Stimulated activated CD4-positive, alpha-beta T cell treated with anti-CD3 and anti-CD28 coated beads, TNF-alpha, amount 100 ng/mL, for 24 hours (primary cell): ENCODE data around the gene HIVEP3.

Experiments used
- DNase-seq, 3 experiments: peaks; one replicate each; pipeline ENCODE4 v3.0.0-alpha.2; 2020; ENCODE audit warnings: low read depth in 3 of 3

The HIVEP3 gene

GRCh38 chr1:41668054-41668660 lies 250.6 kb downstream of the HIVEP3 start:
- DNase-seq = no peak

- DNase-seq = peak; percentile 38 to 75 (median 57)
Observed at GRCh38 chr1:41666981-41667631, 251.6 kb downstream of the HIVEP3 start.

GRCh38 chr1:41665962-41666917 lies 252.5 kb downstream of the HIVEP3 start:
- DNase-seq = no peak

GRCh38 chr1:41664861-41665640 lies 253.7 kb downstream of the HIVEP3 start:
- no peak for DNase-seq

- no peak for DNase-seq
Observed at GRCh38 chr1:41663671-41664400, 254.9 kb downstream of the HIVEP3 start.

- DNase-seq = no peak
Observed at GRCh38 chr1:41662765-41663437, 255.8 kb downstream of the HIVEP3 start.

- peak; percentile 57 to 81 (median 60) for DNase-seq
Observed at GRCh38 chr1:41662061-41662764, 256.5 kb downstream of the HIVEP3 start.

- no peak for DNase-seq
Observed at GRCh38 chr1:41661428-41662060, 257.2 kb downstream of the HIVEP3 start.

GRCh38 chr1:41660570-41661427 lies 257.9 kb downstream of the HIVEP3 start:
- no peak for DNase-seq

GRCh38 chr1:41659903-41660302 lies 258.8 kb downstream of the HIVEP3 start:
- DNase-seq = no peak

- no peak for DNase-seq
Observed at GRCh38 chr1:41659159-41659495, 259.6 kb downstream of the HIVEP3 start.

GRCh38 chr1:41658431-41659158 lies 260.1 kb downstream of the HIVEP3 start:
- DNase-seq = no peak

GRCh38 chr1:41657679-41658295 lies 260.9 kb downstream of the HIVEP3 start:
- no peak for DNase-seq

- no peak for DNase-seq
Observed at GRCh38 chr1:41656825-41657500, 261.8 kb downstream of the HIVEP3 start.

- no peak for DNase-seq
Observed at GRCh38 chr1:41656068-41656467, 262.7 kb downstream of the HIVEP3 start.

- DNase-seq = no peak
Observed at GRCh38 chr1:41655632-41656031, 263.1 kb downstream of the HIVEP3 start.

GRCh38 chr1:41653574-41653973 lies 265.1 kb downstream of the HIVEP3 start:
- DNase-seq = no peak
